Muscle of leg (tissue), 11 donors: ENCODE results near the gene TNNI3K. TPM values are rescaled to one million over a fixed set of nuclear protein-coding genes. Genes with fewer than 3 reads are reported as not detected.

Source experiments
- DNase-seq: peaks from one replicate; pipeline ENCODE4 v3.0.0; 2013
- H3K27ac ChIP-seq: one replicate; pipeline ENCODE4 v1.5.1; 2013; ENCODE audit warnings: mild to moderate bottlenecking, low read length, control low read depth
- H3K27me3 ChIP-seq: one replicate; pipeline ENCODE4 v1.6.1; 2013; ENCODE audit warnings: low read length; ENCODE audit not compliant: control insufficient read depth, insufficient read depth
- H3K36me3 ChIP-seq: one replicate; pipeline ENCODE4 v1.6.1; 2013; ENCODE audit warnings: low read length; ENCODE audit not compliant: control insufficient read depth, insufficient read depth
- H3K4me1 ChIP-seq: one replicate; pipeline ENCODE4 v1.6.1; 2013; ENCODE audit warnings: low read length; ENCODE audit not compliant: control insufficient read depth, insufficient read depth
- H3K4me3 ChIP-seq: one replicate; pipeline ENCODE4 v1.5.1; 2013; ENCODE audit warnings: low read length, control low read depth
- H3K9me3 ChIP-seq: replicated peaks from 2 replicates; pipeline ENCODE4 v1.6.1; 2013; ENCODE audit warnings: low read depth, low read length; ENCODE audit not compliant: control insufficient read depth
- WGBS: methylation state at CpG from one replicate; pipeline ENCODE4 v1.1.5; 2013; ENCODE audit warnings: missing lambda C conversion rate; ENCODE audit not compliant: insufficient coverage; 5-methylcytosine and 5-hydroxymethylcytosine counted together
- polyA plus RNA-seq, 8 donors: library from polyadenylated mRNA; unstranded; fragments of 120-200 nt; gene quantifications; one replicate each; pipeline versions ENCODE4 v1.2.1 to v1.2.3, GENCODE V29; 2013; ENCODE audit warnings: inconsistent platforms in 1 of 8, low replicate concordance in 1 of 8; ENCODE audit not compliant: insufficient read length in 8 of 8, insufficient read depth in 1 of 8
- total RNA-seq: library from RNA; stranded (reverse); fragments of 120-200 nt; gene quantifications from one replicate; pipeline ENCODE4 v1.2.4, GENCODE V29; 2013

TNNI3K gene
- total and polyA plus RNA-seq, 9 donors: 0.41 to 3.1 (median 1.2) TPM

GRCh38 chr1:74504933-74505512 lies 269.8 kb downstream of the TNNI3K start:
- WGBS: 65% methylated on average over 3 of the region's 11 CpGs
- DNase-seq: peak; percentile 36

GRCh38 chr1:74505928-74506710 lies 270.9 kb downstream of the TNNI3K start:
- H3K9me3 ChIP-seq: no peaks in the 10 kb centered on the region
- 40% methylated on average over 1 of the region's 8 CpGs for WGBS

More at GRCh38 chr1:74504933-74505512, 269.8 kb downstream of the TNNI3K start:
- Histone ChIP-seq H3K4me3 (no peak overlapping the region), H3K4me1 (no peaks in the 10 kb centered on the region), H3K27ac (no peak overlapping the region), H3K27me3 (no peaks in the 10 kb centered on the region), H3K36me3 (no peaks in the 10 kb centered on the region), H3K9me3 (no peaks in the 10 kb centered on the region)

GRCh38 chr1:74508449-74508848 lies 273.3 kb downstream of the TNNI3K start:
- 13% methylated on average over 3 of the region's 3 CpGs for WGBS
- no peaks in the 10 kb centered on the region for H3K27me3 ChIP-seq
- no peaks in the 10 kb centered on the region for H3K36me3 ChIP-seq
- H3K9me3 ChIP-seq: no peaks in the 10 kb centered on the region
- no peak for DNase-seq
- H3K27ac ChIP-seq: no peak overlapping the region
- no peak overlapping the region for H3K4me3 ChIP-seq
- no peaks in the 10 kb centered on the region for H3K4me1 ChIP-seq

More at GRCh38 chr1:74505928-74506710, 270.9 kb downstream of the TNNI3K start:
- Histone ChIP-seq H3K4me3 (no peak overlapping the region), H3K27ac (no peak overlapping the region), H3K36me3 (no peaks in the 10 kb centered on the region), H3K4me1 (no peaks in the 10 kb centered on the region), H3K27me3 (no peaks in the 10 kb centered on the region)
- DNase-seq: no peak

- no peak within 1 kb of the TSS for H3K27ac ChIP-seq
- no peak for DNase-seq
- no peaks in the 10 kb centered on the region for H3K36me3 ChIP-seq
- no peaks in the 10 kb centered on the region for H3K9me3 ChIP-seq
- H3K4me1 ChIP-seq: no peaks in the 10 kb centered on the region
- no peak within 1 kb of the TSS for H3K4me3 ChIP-seq
- no peaks in the 10 kb centered on the region for H3K27me3 ChIP-seq
- WGBS: 65% methylated on average over 2 of the region's 2 CpGs
Measured at GRCh38 chr1:74512170-74512915, 277.2 kb downstream of the TNNI3K start, which contains the start of gene LRRC53. LRRC53 (minus strand) TSS chr1:74512611; CDS start chr1:74483349, 29,262 bp downstream.

- no peaks in the 10 kb centered on the region for H3K9me3 ChIP-seq
- H3K4me1 ChIP-seq: no peaks in the 10 kb centered on the region
- H3K4me3 ChIP-seq: no peak overlapping the region
- no peaks in the 10 kb centered on the region for H3K36me3 ChIP-seq
- WGBS: no CpG with 5 or more reads among the region's 8 CpGs
- no peak for DNase-seq
- no peak overlapping the region for H3K27ac ChIP-seq
- no peaks in the 10 kb centered on the region for H3K27me3 ChIP-seq
Measured at GRCh38 chr1:74513411-74514300, 278.5 kb downstream of the TNNI3K start.

GRCh38 chr1:74517599-74518051 lies 282.4 kb downstream of the TNNI3K start:
- Histone ChIP-seq H3K27me3 (no peaks in the 10 kb centered on the region), H3K4me1 (no peaks in the 10 kb centered on the region), H3K27ac (no peak overlapping the region), H3K9me3 (no peaks in the 10 kb centered on the region), H3K4me3 (no peak overlapping the region), H3K36me3 (no peaks in the 10 kb centered on the region)
- 57% methylated on average over 3 of the region's 6 CpGs for WGBS
- no peak for DNase-seq

GRCh38 chr1:74522148-74522547 lies 287.0 kb downstream of the TNNI3K start:
- Histone ChIP-seq H3K27ac (no peak overlapping the region), H3K4me1 (no peaks in the 10 kb centered on the region), H3K27me3 (no peaks in the 10 kb centered on the region), H3K4me3 (no peak overlapping the region), H3K9me3 (no peaks in the 10 kb centered on the region), H3K36me3 (no peaks in the 10 kb centered on the region)
- DNase-seq: peak; percentile 21
- WGBS: 0% methylated on average over 1 of the region's 4 CpGs

GRCh38 chr1:74523873-74524480 lies 288.8 kb downstream of the TNNI3K start:
- 40% methylated on average over 1 of the region's 2 CpGs for WGBS
- DNase-seq: no peak
- Histone ChIP-seq H3K27ac (no peak overlapping the region), H3K27me3 (no peaks in the 10 kb centered on the region), H3K9me3 (no peaks in the 10 kb centered on the region), H3K4me1 (no peaks in the 10 kb centered on the region), H3K4me3 (no peak overlapping the region), H3K36me3 (no peaks in the 10 kb centered on the region)

- Histone ChIP-seq H3K4me1 (no peaks in the 10 kb centered on the region), H3K9me3 (no peaks in the 10 kb centered on the region), H3K36me3 (no peaks in the 10 kb centered on the region), H3K4me3 (no peak overlapping the region), H3K27me3 (no peaks in the 10 kb centered on the region), H3K27ac (no peak overlapping the region)
- 40% methylated on average over 1 of the region's 2 CpGs for WGBS
- DNase-seq: no peak
Measured at GRCh38 chr1:74526708-74527107, 291.5 kb downstream of the TNNI3K start.
